ENCODE results near the gene PKHD1.
A peak's percentile ranks its signal among the peaks of the same experiment; 100 is the strongest.
"Not testable (repeated sequence)": the region's sequence is repeated elsewhere in the genome, so short reads cannot be mapped to it uniquely, and the experiment has no call there.

Gene PKHD1

GRCh38 chr6:51986864-51987263 is 100.5 kb downstream of the PKHD1 start:
- no peak for DNase-seq

- no peak for DNase-seq
These were observed 103.8 kb downstream of the PKHD1 start for GRCh38 chr6:51983564-51983963.

GRCh38 chr6:51982695-51983094 is 104.7 kb downstream of the PKHD1 start:
- not testable (repeated sequence) for DNase-seq

GRCh38 chr6:51976374-51976773 is 111.0 kb downstream of the PKHD1 start:
- no peak for DNase-seq

- DNase-seq = no peak
These were observed 114.8 kb downstream of the PKHD1 start for GRCh38 chr6:51972659-51973058.

- DNase-seq = no peak
These were observed 119.1 kb downstream of the PKHD1 start for GRCh38 chr6:51968265-51968664.

GRCh38 chr6:51965222-51965801 is 122.1 kb downstream of the PKHD1 start:
- no peak for DNase-seq

- no peak for DNase-seq
These were observed 123.4 kb downstream of the PKHD1 start for GRCh38 chr6:51963980-51964379.

GRCh38 chr6:51962354-51962753 is 125.1 kb downstream of the PKHD1 start:
- DNase-seq = no peak

GRCh38 chr6:51960419-51960818 is 127.0 kb downstream of the PKHD1 start:
- no peak for DNase-seq

- peak; percentile 84 for DNase-seq
These were observed 127.5 kb downstream of the PKHD1 start for GRCh38 chr6:51959744-51960383.

GRCh38 chr6:51954681-51955080 is 132.7 kb downstream of the PKHD1 start:
- DNase-seq = no peak

GRCh38 chr6:51953246-51953645 is 134.2 kb downstream of the PKHD1 start:
- DNase-seq = no peak

- DNase-seq = no peak
These were observed 135.5 kb downstream of the PKHD1 start for GRCh38 chr6:51951924-51952323.

GRCh38 chr6:51949526-51949925 is 137.9 kb downstream of the PKHD1 start:
- DNase-seq = no peak

GRCh38 chr6:51939695-51940094 is 147.7 kb downstream of the PKHD1 start:
- DNase-seq = not testable (repeated sequence)

- no peak for DNase-seq
These were observed 150.7 kb downstream of the PKHD1 start for GRCh38 chr6:51936531-51937290.

- peak; percentile 26 for DNase-seq
These were observed 153.3 kb downstream of the PKHD1 start for GRCh38 chr6:51934098-51934497.

GRCh38 chr6:51932956-51933355 is 154.5 kb downstream of the PKHD1 start:
- no peak for DNase-seq

- no peak for DNase-seq
These were observed 156.8 kb downstream of the PKHD1 start for GRCh38 chr6:51930602-51931001.

- DNase-seq = no peak
These were observed 157.4 kb downstream of the PKHD1 start for GRCh38 chr6:51929934-51930574.

- DNase-seq = no peak
These were observed 159.1 kb downstream of the PKHD1 start for GRCh38 chr6:51928320-51928719.

GRCh38 chr6:51927450-51927849 is 160.0 kb downstream of the PKHD1 start:
- DNase-seq = peak; percentile 28

GRCh38 chr6:51926125-51926524 is 161.3 kb downstream of the PKHD1 start:
- DNase-seq = no peak
